ENCODE results near the gene ANKRD42. TPM values are rescaled to one million over a fixed set of nuclear protein-coding genes. Genes with fewer than 3 reads are reported as not detected.

The ANKRD42 gene
- total and polyA plus RNA-seq, 2 donors (not counting 3 experiments of a cell fraction or from before 2014, with no cell fraction given), result 3.3 to 6.6 TPM

GRCh38 chr11:83221694-83222093 is 28.2 kb downstream of the ANKRD42 start:
- TF ChIP-seq POLR2AphosphoS5 (IDR thresholded peaks at IDR 0.05; ENCODE audit: insufficient read depth, low read depth, low read length), result no peak
- no peak for TF ChIP-seq FOS (IDR thresholded peaks at IDR 0.05; ENCODE audit: borderline replicate concordance, insufficient read depth, low read length)
- TF ChIP-seq MAX (IDR thresholded peaks at IDR 0.05; ENCODE audit: insufficient read depth, insufficient read length), result no peak
- TF ChIP-seq GATA2 (IDR thresholded peaks at IDR 0.05; ENCODE audit: insufficient read depth, insufficient read length, low read depth, low read length), result no peak
- no peak for TF ChIP-seq MYC (IDR thresholded peaks at IDR 0.05; ENCODE audit: low read depth, low read length)
- TF ChIP-seq EZH2 (IDR thresholded peaks at IDR 0.05; ENCODE audit: borderline replicate concordance, low read depth, low read length, severe bottlenecking), result no peak
- no peak for TF ChIP-seq JUN (IDR thresholded peaks at IDR 0.05; ENCODE audit: borderline replicate concordance, insufficient read depth, insufficient read length, low read depth)
- TF ChIP-seq CTCF (IDR thresholded peaks at IDR 0.05; ENCODE audit: extremely low read depth in 1 of 2, insufficient read depth in 1 of 2, low read depth in 1 of 2, low read length in 2 of 2), result no peak
- TF ChIP-seq POLR2A (IDR thresholded peaks at IDR 0.05; ENCODE audit: low read depth, low read length), result no peak
- no peaks in the 10 kb centered on the region for H3K9me1 ChIP-seq (replicated peaks; ENCODE audit: control insufficient read depth, extremely low read depth, insufficient read depth, low read length)
- H3K4me3 ChIP-seq (replicated peaks in 1 of 3; ENCODE audit: insufficient read depth in 1 of 3, low read depth in 1 of 3, low read length in 3 of 3), result no peak overlapping the region
- intact Hi-C loops (cut with micrococcal nuclease), result no loop called here
- no peaks in the 10 kb centered on the region for H3K36me3 ChIP-seq (ENCODE audit: control insufficient read depth in 2 of 2, extremely low read depth in 1 of 2, insufficient read depth in 2 of 2, low read length in 2 of 2)
- no peaks in the 10 kb centered on the region for H4K20me1 ChIP-seq (replicated peaks; ENCODE audit: control insufficient read depth, extremely low read depth, insufficient read depth, low read length)
- H3K4me2 ChIP-seq (ENCODE audit: insufficient read depth, low read length), result no peak overlapping the region
- no peak overlapping the region for H3K9ac ChIP-seq (replicated peaks; ENCODE audit: extremely low read depth, insufficient read depth, low read length)
- dilution Hi-C loops (cut with MboI; ENCODE audit: extremely low pct_ligation_motif_present, low sequenced_read_pairs), result no loop called here
- H3K9me3 ChIP-seq (replicated peaks; ENCODE audit: control insufficient read depth, insufficient read depth, low read length), result no peaks in the 10 kb centered on the region
- BruUV-seq (replicated peaks), result no TSS peak
- no peaks in the 10 kb centered on the region for H3K79me2 ChIP-seq (ENCODE audit: control insufficient read depth, insufficient read depth, low read length)
- DNase-seq (ENCODE audit: low read depth, low spot score), result no peak
- POLR2A ChIA-PET, result no interaction called here
- no peaks in the 10 kb centered on the region for H3K27me3 ChIP-seq (ENCODE audit: control insufficient read depth in 2 of 2, insufficient read depth in 2 of 2, low read length in 2 of 2)
- H3K4me1 ChIP-seq (ENCODE audit: control insufficient read depth, extremely low read depth, insufficient read depth, low read length), result no peaks in the 10 kb centered on the region
- no peak overlapping the region for H2AFZ ChIP-seq (ENCODE audit: low read depth, low read length)
- CTCF ChIA-PET, result no interaction called here
- FAIRE-seq, result no peak
- H3K27ac ChIP-seq (ENCODE audit: insufficient read depth, low read depth, low read length), result no peak overlapping the region
